Right lobe of liver (tissue), 6 donors: Measurements from ENCODE around the gene KCNT2. TPM values are rescaled to one million over a fixed set of nuclear protein-coding genes. Genes with fewer than 3 reads are reported as not detected.

Source experiments
- ATAC-seq, 4 donors: fragments of 200-7000 bp; cut with Tn5 transposase; one replicate each; pipeline ENCODE4 v1.9.1; 2020; ENCODE audit warnings: mild to moderate bottlenecking in 4 of 4, moderate library complexity in 4 of 4
- DNase-seq, 3 donors: peaks; one replicate each; pipeline ENCODE4 v3.0.0-alpha.2; 2020
- H3K27ac ChIP-seq, 3 donors: fragments of 200-600 bp; one replicate each; pipeline ENCODE4 v1.8.0; 2022
- H3K27me3 ChIP-seq, 2 donors: fragments of 200-600 bp; one replicate each; pipeline ENCODE4 v1.8.0; 2022
- H3K36me3 ChIP-seq, 4 donors: fragments of 200-600 bp; sonication (generic) in 1 of 4; one replicate each; pipeline versions ENCODE4 v1.5.1 to v1.8.0; 2017 to 2022; ENCODE audit warnings: control low read depth in 1 of 4
- H3K4me1 ChIP-seq, 4 donors: fragments of 200-600 bp; sonication (generic) in 1 of 4; one replicate each; pipeline versions ENCODE4 v1.5.1 to v1.8.0; 2017 to 2022; ENCODE audit warnings: control low read depth in 1 of 4
- H3K4me3 ChIP-seq, 3 donors: fragments of 200-600 bp; one replicate each; pipeline ENCODE4 v1.8.0; 2022
- H3K9me3 ChIP-seq, 4 donors: fragments of 200-600 bp; sonication (generic) in 1 of 4; one replicate each; pipeline versions ENCODE4 v1.5.1 to v1.8.0; 2017 to 2022; ENCODE audit warnings: control low read depth in 1 of 4
- CTCF ChIP-seq, 4 donors: fragments of 200-600 bp in 3 of 4; fragments of 450-650 bp in 1 of 4; IDR thresholded peaks; one replicate each; pipeline versions ENCODE4 v1.5.1 to v1.8.0; 2016 to 2022; ENCODE audit warnings: antibody characterized with exemption in 4 of 4, mild to moderate bottlenecking in 2 of 4
- POLR2A ChIP-seq: fragments of 450-650 bp; IDR thresholded peaks from one replicate; pipeline ENCODE4 v1.6.1; 2017; ENCODE audit warnings: antibody characterized with exemption, mild to moderate bottlenecking
- WGBS: methylation state at CpG from one replicate; pipeline ENCODE4 v1.1.6; 2018; ENCODE audit warnings: low coverage, low lambda C conversion rate; ENCODE audit not compliant: insufficient coverage; ENCODE audit errors: missing lambda C conversion rate; 5-methylcytosine and 5-hydroxymethylcytosine counted together
- intact Hi-C, 2 donors: fragments of 100-400 bp; cut with DNase I; formaldehyde crosslinking; loops; one replicate each; pipeline versions ENCODE4 v1.11.2 to v1.14.1; 2022
- total RNA-seq, 6 experiments: library from RNA; depleted of rRNA in 2 of 6; stranded (reverse); fragments of >200 nt in 2 of 6; fragmentation: NEBNext Ultra II Directional in 3 of 6; extraction: Animal tissue kit (Norgen Biotek cat#: 25700) in 3 of 6; gene quantifications; one replicate each; pipeline versions ENCODE4 v1.1.0 to v1.2.4, GENCODE V29; 2016 to 2023
- donor health status: DM: no; HTN: yes; CAD: no.
- donor health status: DM: no; HTN: no; CAD: no.
- donor health status: DM: no; HTN: no; CAD: no.
- donor health status: DM: no; HTN: yes; CAD: no.
- donor health status: DM: no; HTN: yes; CAD: no.

The KCNT2 gene
- total RNA-seq, 6 experiments from 2014 or later = 5.3 to 8.4 (median 7.5) TPM

- ATAC-seq (no peak), DNase-seq (no peak)
- Histone ChIP-seq H3K4me3 (no peak overlapping the region), H3K27ac (no peak overlapping the region), H3K9me3 (no peaks in the 10 kb centered on the region), H3K36me3 (no peaks in the 10 kb centered on the region), H3K27me3 (no peaks in the 10 kb centered on the region), H3K4me1 (no peaks in the 10 kb centered on the region)
- no peak for TF ChIP-seq POLR2A
- TF ChIP-seq CTCF (IDR thresholded peaks at IDR 0.05) = no peak
- intact Hi-C loops = no loop called here
- 63% methylated on average over 2 of the region's 2 CpGs for WGBS
These were observed 35.0 kb downstream of the KCNT2 start for GRCh38 chr1:196573226-196573625.

GRCh38 chr1:196567238-196567637, 41.0 kb downstream of the KCNT2 start:
- peaks cover 0 to 6% (median 0%) of the 10 kb centered on the region in 4 donors for H3K4me1 ChIP-seq
- H3K9me3 ChIP-seq = peaks cover 0 to 7% (median 2%) of the 10 kb centered on the region in 4 donors
- TF ChIP-seq POLR2A = no peak
- no peak for TF ChIP-seq CTCF (IDR thresholded peaks at IDR 0.05)
- no peak overlapping the region for H3K27ac ChIP-seq
- DNase-seq (no peak), ATAC-seq (no peak)
- WGBS = 38% methylated on average over 1 of the region's 1 CpG
- H3K27me3 ChIP-seq = no peaks in the 10 kb centered on the region
- H3K36me3 ChIP-seq = no peaks in the 10 kb centered on the region
- H3K4me3 ChIP-seq = no peak overlapping the region
- intact Hi-C loops = no loop called here

GRCh38 chr1:196563768-196564167, 44.5 kb downstream of the KCNT2 start:
- TF ChIP-seq CTCF (IDR thresholded peaks at IDR 0.05) (no peak), POLR2A (no peak)
- ATAC-seq (no peak), DNase-seq (no peak)
- Histone ChIP-seq H3K27ac (no peak overlapping the region), H3K27me3 (no peaks in the 10 kb centered on the region), H3K4me1 (peaks cover 0 to 14% (median 3%) of the 10 kb centered on the region in 4 donors), H3K9me3 (peaks cover 0 to 7% (median 2%) of the 10 kb centered on the region in 4 donors), H3K4me3 (no peak overlapping the region), H3K36me3 (no peaks in the 10 kb centered on the region)
- intact Hi-C loops = no loop called here

GRCh38 chr1:196559314-196559713, 48.9 kb downstream of the KCNT2 start:
- intact Hi-C loops = no loop called here
- Histone ChIP-seq H3K4me3 (peak overlapping the region in 1 of 3 donors; percentile 5), H3K36me3 (no peaks in the 10 kb centered on the region), H3K4me1 (peaks cover 0 to 14% (median 0%) of the 10 kb centered on the region in 4 donors), H3K27me3 (no peaks in the 10 kb centered on the region), H3K27ac (peak overlapping the region; percentile 1 to 68 (median 41)), H3K9me3 (peaks cover 0 to 7% (median 2%) of the 10 kb centered on the region in 4 donors)
- ATAC-seq (peak; percentile 40 to 62 (median 56)), DNase-seq (no peak)
- WGBS = 21% methylated on average over 3 of the region's 3 CpGs
- no peak for TF ChIP-seq POLR2A
- TF ChIP-seq CTCF (IDR thresholded peaks at IDR 0.05) = no peak

- peaks cover 0 to 14% (median 0%) of the 10 kb centered on the region in 4 donors for H3K4me1 ChIP-seq
- H3K27ac ChIP-seq = peak overlapping the region; percentile 1 to 68 (median 41)
- intact Hi-C loops = no loop called here
- DNase-seq (no peak), ATAC-seq (peak; percentile 77 to 90 (median 88))
- no peaks in the 10 kb centered on the region for H3K27me3 ChIP-seq
- no peak for TF ChIP-seq POLR2A
- no peak for TF ChIP-seq CTCF (IDR thresholded peaks at IDR 0.05)
- H3K36me3 ChIP-seq = no peaks in the 10 kb centered on the region
- H3K9me3 ChIP-seq = peaks cover 0 to under 1% (median 0%) of the 10 kb centered on the region in 4 donors
- 11% methylated on average over 2 of the region's 2 CpGs for WGBS
- H3K4me3 ChIP-seq = peak overlapping the region in 2 of 3 donors; percentile 17 to 29
These were observed 49.8 kb downstream of the KCNT2 start for GRCh38 chr1:196558411-196558810.
